Chondrocyte (in vitro differentiated cells): ENCODE data around the gene SCAF1. TPM values are rescaled to one million over a fixed set of nuclear protein-coding genes. Genes with fewer than 3 reads are reported as not detected.

Experiments used
- DNase-seq: peaks from one replicate; pipeline ENCODE4 v3.0.0; 2021; ENCODE audit warnings: mixed read lengths, low spot score
- H3K27ac Mint-ChIP-seq: one replicate; pipeline ENCODE4 v1.8.0; 2021; ENCODE audit warnings: mild to moderate bottlenecking, moderate library complexity, mixed read lengths; ENCODE audit not compliant: unreplicated experiment
- H3K27me3 Mint-ChIP-seq: 2 replicates; pipeline ENCODE4 v1.8.0; 2021; ENCODE audit warnings: low read depth, mixed read lengths
- H3K36me3 Mint-ChIP-seq: 2 replicates; pipeline ENCODE4 v1.8.0; 2021; ENCODE audit warnings: low read depth, mixed read lengths
- H3K4me1 Mint-ChIP-seq: 2 replicates; pipeline ENCODE4 v1.8.0; 2021; ENCODE audit warnings: low read depth, mild to moderate bottlenecking, mixed read lengths
- H3K4me3 Mint-ChIP-seq: one replicate; pipeline ENCODE4 v1.8.0; 2021; ENCODE audit warnings: mild to moderate bottlenecking, moderate library complexity, mixed read lengths; ENCODE audit not compliant: unreplicated experiment
- H3K9me3 Mint-ChIP-seq: 2 replicates; pipeline ENCODE4 v1.8.0; 2021; ENCODE audit warnings: low read depth, mixed read lengths
- total RNA-seq: library from RNA; stranded (reverse); gene quantifications from 3 replicates; pipeline ENCODE4 v1.2.1, GENCODE V29; 2021
- TF ChIP-seq, protein P1 (sequence below): fragments of 200-600 bp; sonication (generic); IDR thresholded peaks from 2 replicates; pipeline ENCODE4 v1.5.0; 2021; ENCODE audit warnings: antibody characterized with exemption, mild to moderate bottlenecking, moderate library complexity

The SCAF1 gene
- total RNA-seq, 1 donor from 2014 or later = 76.3 TPM

- no peaks in the 10 kb centered on the region for H3K27me3 Mint-ChIP-seq
- TF ChIP-seq, protein P1, sequence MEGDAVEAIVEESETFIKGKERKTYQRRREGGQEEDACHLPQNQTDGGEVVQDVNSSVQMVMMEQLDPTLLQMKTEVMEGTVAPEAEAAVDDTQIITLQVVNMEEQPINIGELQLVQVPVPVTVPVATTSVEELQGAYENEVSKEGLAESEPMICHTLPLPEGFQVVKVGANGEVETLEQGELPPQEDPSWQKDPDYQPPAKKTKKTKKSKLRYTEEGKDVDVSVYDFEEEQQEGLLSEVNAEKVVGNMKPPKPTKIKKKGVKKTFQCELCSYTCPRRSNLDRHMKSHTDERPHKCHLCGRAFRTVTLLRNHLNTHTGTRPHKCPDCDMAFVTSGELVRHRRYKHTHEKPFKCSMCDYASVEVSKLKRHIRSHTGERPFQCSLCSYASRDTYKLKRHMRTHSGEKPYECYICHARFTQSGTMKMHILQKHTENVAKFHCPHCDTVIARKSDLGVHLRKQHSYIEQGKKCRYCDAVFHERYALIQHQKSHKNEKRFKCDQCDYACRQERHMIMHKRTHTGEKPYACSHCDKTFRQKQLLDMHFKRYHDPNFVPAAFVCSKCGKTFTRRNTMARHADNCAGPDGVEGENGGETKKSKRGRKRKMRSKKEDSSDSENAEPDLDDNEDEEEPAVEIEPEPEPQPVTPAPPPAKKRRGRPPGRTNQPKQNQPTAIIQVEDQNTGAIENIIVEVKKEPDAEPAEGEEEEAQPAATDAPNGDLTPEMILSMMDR = no peak
- no peaks in the 10 kb centered on the region for H3K4me1 Mint-ChIP-seq
- no peak for DNase-seq
- H3K27ac Mint-ChIP-seq = no peak overlapping the region
- H3K4me3 Mint-ChIP-seq = no peak overlapping the region
- no peaks in the 10 kb centered on the region for H3K9me3 Mint-ChIP-seq
- H3K36me3 Mint-ChIP-seq = peaks cover 12% of the 10 kb centered on the region
These were observed 16.8 kb upstream of the SCAF1 start for GRCh38 chr19:49624967-49625910.

GRCh38 chr19:49626226-49626625 is 15.8 kb upstream of the SCAF1 start:
- no peak overlapping the region for H3K4me3 Mint-ChIP-seq
- H3K36me3 Mint-ChIP-seq = peaks cover 12% of the 10 kb centered on the region
- TF ChIP-seq, protein P1 = no peak
- H3K9me3 Mint-ChIP-seq = no peaks in the 10 kb centered on the region
- no peak for DNase-seq
- H3K27ac Mint-ChIP-seq = no peak overlapping the region
- H3K4me1 Mint-ChIP-seq = peaks cover 7% of the 10 kb centered on the region
- H3K27me3 Mint-ChIP-seq = no peaks in the 10 kb centered on the region

- Mint-ChIP-seq H3K36me3 (peaks cover 5% of the 10 kb centered on the region), H3K9me3 (no peaks in the 10 kb centered on the region), H3K27ac (no peak overlapping the region), H3K4me1 (peaks cover 15% of the 10 kb centered on the region), H3K4me3 (no peak overlapping the region), H3K27me3 (no peaks in the 10 kb centered on the region)
- DNase-seq = no peak
- TF ChIP-seq, protein P1 = no peak
These were observed 12.3 kb upstream of the SCAF1 start for GRCh38 chr19:49629659-49630058.

- DNase-seq = no peak
These were observed 10.9 kb upstream of the SCAF1 start for GRCh38 chr19:49631014-49631588.

DNA sequence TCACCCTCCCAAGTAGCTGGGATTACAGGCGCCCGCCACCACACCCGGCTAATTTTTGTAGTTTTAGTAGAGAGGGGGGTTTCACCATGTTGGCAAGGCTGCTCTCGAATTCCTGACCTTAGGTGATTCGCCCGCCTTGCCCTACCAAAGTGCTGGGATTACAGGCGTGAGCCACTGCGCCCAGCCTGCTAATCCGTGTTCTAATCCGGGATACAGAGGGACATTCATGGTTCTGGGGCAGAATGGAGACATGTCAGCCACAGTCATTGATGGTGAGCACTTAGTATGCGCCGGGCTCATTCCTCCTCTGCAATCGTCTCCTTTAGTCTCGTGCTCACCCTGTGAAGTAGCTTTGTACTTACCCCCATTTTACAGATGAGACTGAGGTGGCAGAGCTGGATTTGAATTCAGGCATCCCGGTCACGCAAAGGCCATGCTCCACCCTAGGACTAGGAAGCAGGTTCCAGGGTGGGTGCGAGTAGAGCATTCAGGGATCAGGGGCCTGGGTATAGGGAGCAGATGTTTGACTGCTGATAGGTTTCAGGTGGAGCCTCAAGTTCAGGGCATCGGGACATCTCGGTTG is 10.3 kb upstream of the SCAF1 start:
- Mint-ChIP-seq H3K9me3 (no peaks in the 10 kb centered on the region), H3K36me3 (peaks cover 5% of the 10 kb centered on the region), H3K4me1 (peaks cover 33% of the 10 kb centered on the region), H3K27me3 (no peaks in the 10 kb centered on the region), H3K27ac (no peak overlapping the region), H3K4me3 (no peak overlapping the region)
- TF ChIP-seq, protein P1 = no peak
- DNase-seq = no peak

More at GRCh38 chr19:49631014-49631588, 10.9 kb upstream of the SCAF1 start:
- TF ChIP-seq, protein P1 = no peak
- Mint-ChIP-seq H3K36me3 (peaks cover 5% of the 10 kb centered on the region), H3K4me1 (peaks cover 27% of the 10 kb centered on the region), H3K9me3 (no peaks in the 10 kb centered on the region), H3K27me3 (no peaks in the 10 kb centered on the region), H3K27ac (peak overlapping the region; percentile 45), H3K4me3 (no peak overlapping the region)
